HepG2 (cell line): ENCODE data around the gene BCL2L13. TPM values are rescaled to one million over a fixed set of nuclear protein-coding genes. Genes with fewer than 3 reads are reported as not detected.

ENCODE experiments used
- ATAC-seq: fragments of 200-7000 bp; cut with Tn5 transposase; 3 replicates; pipeline ENCODE4 v1.9.1; 2020; ENCODE audit warnings: mild to moderate bottlenecking, moderate library complexity
- BruUV-seq: library from RNA; stranded (reverse); fragments of 400-500 nt; replicated peaks from 2 replicates; lab custom pipeline; 2021; lab: Mats Ljungman, UMichigan
- CTCF ChIA-PET: fragments of 300-600 bp; formaldehyde crosslinking; extraction: SDS; loops from one replicate; lab custom pipeline; 2021; ENCODE audit warnings: low total read pairs, inconsistent platforms, low intra/inter-chr PET ratio; lab: Yijun Ruan, JAX
- POLR2A ChIA-PET: fragments of 350-600 bp; sonication (Branson Sonifier 250); formaldehyde crosslinking; loops from one replicate; lab custom pipeline; 2020; ENCODE audit warnings: antibody characterized with exemption, inconsistent platforms; lab: Yijun Ruan, JAX
- DNase-seq: peaks from one replicate; pipeline ENCODE4 v3.0.0-alpha.2; 2015; ENCODE audit warnings: low spot score
- FAIRE-seq: peaks from 3 replicates; lab custom pipeline; 2011; peaks lifted over from hg19 to GRCh38; lab: Jason Lieb, UNC
- H2AFZ ChIP-seq: one replicate; pipeline ENCODE4 v1.6.1; 2011; ENCODE audit warnings: low read length, inconsistent platforms
- H3K27ac ChIP-seq: fragments of 300-600 bp; 3 replicates; pipeline ENCODE4 v1.8.0; 2011; ENCODE audit warnings: mixed run types, mild to moderate bottlenecking, mixed read lengths, low read length, inconsistent platforms; ENCODE audit not compliant: insufficient read depth; ENCODE audit errors: extremely low read length
- H3K27me3 ChIP-seq, 2 experiments: fragments of 200-600 bp in 1 of 2; 2 replicates in 1 of 2; 3 replicates in 1 of 2; pipeline versions ENCODE4 v1.6.0 to v1.8.0; 2011; ENCODE audit warnings: low read length in 2 of 2, mild to moderate bottlenecking in 2 of 2, moderate library complexity in 2 of 2, inconsistent platforms in 1 of 2; ENCODE audit not compliant: insufficient read depth in 2 of 2, control insufficient read depth in 1 of 2
- H3K36me3 ChIP-seq, 2 experiments: fragments of 200-600 bp in 1 of 2; replicated peaks in 1 of 2; 2 replicates in 1 of 2; 3 replicates in 1 of 2; pipeline versions ENCODE4 v1.5.1 to v1.8.0; 2011; ENCODE audit warnings: low read length in 2 of 2, inconsistent platforms in 1 of 2; ENCODE audit not compliant: insufficient read depth in 2 of 2, control insufficient read depth in 1 of 2
- H3K4me1 ChIP-seq: 2 replicates; pipeline ENCODE4 v1.5.1; 2012; ENCODE audit warnings: low read length, inconsistent platforms; ENCODE audit not compliant: insufficient read depth
- H3K4me2 ChIP-seq: 2 replicates; pipeline ENCODE4 v1.6.0; 2011; ENCODE audit warnings: low read depth, low read length, inconsistent platforms
- H3K4me3 ChIP-seq, 3 experiments: fragments of 200-600 bp in 1 of 3; sonication (generic), shearing (Covaris generic) in 1 of 3; replicated peaks in 1 of 3; 2 replicates each; pipeline ENCODE4 v1.5.1; 2011 to 2016; ENCODE audit warnings: low read length in 3 of 3, inconsistent platforms in 2 of 3, low read depth in 2 of 3, mild to moderate bottlenecking in 2 of 3, control low read depth in 1 of 3, mixed read lengths in 1 of 3; ENCODE audit not compliant: insufficient read depth in 1 of 3
- H3K79me2 ChIP-seq: one replicate; pipeline ENCODE4 v1.6.1; 2011; ENCODE audit warnings: low read length, inconsistent platforms; ENCODE audit not compliant: insufficient read depth
- H3K9ac ChIP-seq: 2 replicates; pipeline ENCODE4 v1.6.0; 2011; ENCODE audit warnings: mild to moderate bottlenecking, low read depth, low read length, inconsistent platforms; ENCODE audit not compliant: insufficient read depth
- H3K9me3 ChIP-seq: 2 replicates; pipeline ENCODE4 v1.5.1; 2012; ENCODE audit warnings: mild to moderate bottlenecking, low read length
- H4K20me1 ChIP-seq: 2 replicates; pipeline ENCODE4 v1.6.0; 2011; ENCODE audit warnings: inconsistent platforms, mild to moderate bottlenecking, low read length, moderate library complexity; ENCODE audit not compliant: insufficient read depth
- GTF3A ChIP-seq: sonication (generic); formaldehyde crosslinking; conservative IDR thresholded peaks from 2 replicates; pipeline ENCODE4 v1.4.0; 2020; ENCODE audit warnings: mild to moderate bottlenecking, missing genetic modification reagents
- HMG20B ChIP-seq: conservative IDR thresholded peaks from 2 replicates; pipeline ENCODE4 v1.6.1; 2016; ENCODE audit warnings: missing genetic modification reagents, missing compliant biosample characterization
- KLF13 ChIP-seq: sonication (generic); formaldehyde crosslinking; IDR thresholded peaks from 2 replicates; pipeline ENCODE4 v1.4.0; 2020; ENCODE audit warnings: mild to moderate bottlenecking, missing genetic modification reagents
- PITX1 ChIP-seq: sonication (generic); formaldehyde crosslinking; IDR thresholded peaks from 2 replicates; pipeline ENCODE4 v1.5.1; 2020; ENCODE audit warnings: mild to moderate bottlenecking, missing genetic modification reagents
- RCOR2 ChIP-seq: IDR thresholded peaks from 2 replicates; pipeline ENCODE4 v1.6.1; 2016; ENCODE audit warnings: missing biosample characterization, missing genetic modification reagents
- RNF2 ChIP-seq: fragments of 450-650 bp; conservative IDR thresholded peaks from 2 replicates; pipeline ENCODE4 v1.6.1; 2016; ENCODE audit warnings: low read depth
- SATB2 ChIP-seq: sonication (generic); formaldehyde crosslinking; IDR thresholded peaks from 2 replicates; pipeline ENCODE4 v1.5.0; 2020; ENCODE audit warnings: missing genetic modification reagents
- SP1 ChIP-seq, 2 experiments: fragments of 450-650 bp in 1 of 2; sonication (generic) in 1 of 2; formaldehyde crosslinking in 1 of 2; IDR thresholded peaks; 2 replicates each; pipeline versions ENCODE4 v1.4.0 to v1.6.1; 2016 to 2020; ENCODE audit warnings: missing genetic modification reagents in 1 of 2
- SPEN ChIP-seq: sonication (generic); formaldehyde crosslinking; IDR thresholded peaks from 2 replicates; pipeline ENCODE4 v1.5.1; 2020; ENCODE audit warnings: low read depth, mild to moderate bottlenecking, missing genetic modification reagents
- TSC22D2 ChIP-seq: sonication (generic); formaldehyde crosslinking; IDR thresholded peaks from 2 replicates; pipeline ENCODE4 v1.5.1; 2020; ENCODE audit warnings: missing genetic modification reagents, mild to moderate bottlenecking, borderline replicate concordance
- ZBTB3 ChIP-seq: sonication (generic); formaldehyde crosslinking; IDR thresholded peaks from 2 replicates; pipeline ENCODE4 v1.4.0; 2020; ENCODE audit warnings: low read depth, mild to moderate bottlenecking, moderate library complexity, missing genetic modification reagents, borderline replicate concordance
- ZEB1 ChIP-seq: IDR thresholded peaks from 2 replicates; pipeline ENCODE4 v1.6.1; 2012; ENCODE audit warnings: mild to moderate bottlenecking, low read depth, inconsistent platforms; ENCODE audit not compliant: insufficient replicate concordance
- ZNF160 ChIP-seq: sonication (generic); formaldehyde crosslinking; IDR thresholded peaks from 2 replicates; pipeline ENCODE4 v1.8.0; 2022; ENCODE audit warnings: mild to moderate bottlenecking, inconsistent platforms, missing genetic modification reagents
- ZNF558 ChIP-seq: sonication (generic); formaldehyde crosslinking; IDR thresholded peaks from 2 replicates; pipeline ENCODE4 v1.9.0; 2022; ENCODE audit warnings: mild to moderate bottlenecking, missing genetic modification reagents, borderline replicate concordance
- ZNF737 ChIP-seq: sonication (generic); formaldehyde crosslinking; IDR thresholded peaks from 2 replicates; pipeline ENCODE4 v1.5.0; 2020; ENCODE audit warnings: missing genetic modification reagents, mild to moderate bottlenecking, borderline replicate concordance
- ZNF891 ChIP-seq: sonication (generic); formaldehyde crosslinking; IDR thresholded peaks from 2 replicates; pipeline ENCODE4 v1.5.0; 2020; ENCODE audit warnings: mild to moderate bottlenecking, missing genetic modification reagents
- WGBS: methylation state at CpG from one replicate; pipeline ENCODE4 v1.1.6; 2017; ENCODE audit warnings: low lambda C conversion rate; 5-methylcytosine and 5-hydroxymethylcytosine counted together
- in situ Hi-C: cut with HindIII; loops from 2 replicates; pipeline ENCODE4 v1.10.0; 2017; ENCODE audit warnings: low pct_unique_long_range_greater_than_20kb; ENCODE audit not compliant: extremely low pct_ligation_motif_present
- intact Hi-C: fragments of 100-400 bp; cut with micrococcal nuclease; formaldehyde crosslinking; loops from one replicate; pipeline ENCODE4 v1.10.0; 2022; ENCODE audit not compliant: unreplicated experiment
- polyA plus RNA-seq, 8 experiments: library from polyadenylated mRNA; depleted of rRNA in 3 of 8; stranded (reverse) in 7 of 8; unstranded in 1 of 8; fragments of >200 nt; fragmentation: Illumina TruSeq in 4 of 8; extraction: Trizol in 4 of 8; gene quantifications; 2 replicates each; pipeline versions ENCODE4 v1.2.1 to v1.2.3, GENCODE V29; 2011 to 2016; ENCODE audit warnings: low read depth in 4 of 8, missing spikeins in 1 of 8, mixed read lengths in 1 of 8; ENCODE audit not compliant: insufficient read depth in 1 of 8
- total RNA-seq, 5 experiments: library from RNA; depleted of rRNA; stranded (reverse); fragments of >200 nt; fragmentation: Illumina TruSeq; extraction: Trizol; gene quantifications; 2 replicates each; pipeline ENCODE4 v1.2.3, GENCODE V29; 2016; ENCODE audit warnings: low read depth in 1 of 5
- TF ChIP-seq, protein P1 (sequence below): sonication (generic); formaldehyde crosslinking; IDR thresholded peaks from 2 replicates; pipeline ENCODE4 v1.5.0; 2020; ENCODE audit warnings: mild to moderate bottlenecking, missing genetic modification reagents, borderline replicate concordance
- TF ChIP-seq, protein P2 (sequence below): sonication (generic); formaldehyde crosslinking; IDR thresholded peaks from 2 replicates; pipeline ENCODE4 v1.4.0; 2020; ENCODE audit warnings: missing genetic modification reagents, borderline replicate concordance

The BCL2L13 gene
- total and polyA plus RNA-seq, 2 of the 13 experiments (the other 11 are each of a cell fraction or from before 2014, with no cell fraction given) = 13.5 to 14.6 TPM

DNA sequence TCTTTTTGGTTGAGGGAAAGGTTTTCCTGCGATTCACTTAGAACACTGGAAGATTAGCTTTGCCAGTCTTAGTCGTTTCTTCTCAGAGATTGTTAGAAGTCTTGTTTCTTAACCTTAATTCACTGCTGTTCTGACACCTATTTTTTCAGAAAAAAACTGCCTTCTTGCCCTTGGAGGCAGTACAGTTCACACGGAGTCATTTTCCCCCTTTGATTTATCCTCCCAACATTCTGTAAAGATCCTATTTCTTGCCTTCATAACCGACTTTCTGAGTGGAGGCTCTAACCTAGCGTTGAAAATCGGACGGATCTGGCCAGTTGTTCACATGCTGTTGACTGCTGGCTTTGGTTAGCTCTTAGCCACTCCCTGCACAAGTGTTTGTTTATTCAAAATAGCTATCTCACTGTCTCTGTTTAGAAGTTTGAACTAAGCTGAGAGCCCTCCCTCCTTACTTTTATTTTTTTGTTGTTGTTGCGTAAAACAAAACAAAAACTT is 737 bp downstream of the BCL2L13 start (continued):
- TF ChIP-seq ZNF160 (CRISPR knock-in tag) (no peak), RNF2 (no peak)
- TF ChIP-seq, protein P1, sequence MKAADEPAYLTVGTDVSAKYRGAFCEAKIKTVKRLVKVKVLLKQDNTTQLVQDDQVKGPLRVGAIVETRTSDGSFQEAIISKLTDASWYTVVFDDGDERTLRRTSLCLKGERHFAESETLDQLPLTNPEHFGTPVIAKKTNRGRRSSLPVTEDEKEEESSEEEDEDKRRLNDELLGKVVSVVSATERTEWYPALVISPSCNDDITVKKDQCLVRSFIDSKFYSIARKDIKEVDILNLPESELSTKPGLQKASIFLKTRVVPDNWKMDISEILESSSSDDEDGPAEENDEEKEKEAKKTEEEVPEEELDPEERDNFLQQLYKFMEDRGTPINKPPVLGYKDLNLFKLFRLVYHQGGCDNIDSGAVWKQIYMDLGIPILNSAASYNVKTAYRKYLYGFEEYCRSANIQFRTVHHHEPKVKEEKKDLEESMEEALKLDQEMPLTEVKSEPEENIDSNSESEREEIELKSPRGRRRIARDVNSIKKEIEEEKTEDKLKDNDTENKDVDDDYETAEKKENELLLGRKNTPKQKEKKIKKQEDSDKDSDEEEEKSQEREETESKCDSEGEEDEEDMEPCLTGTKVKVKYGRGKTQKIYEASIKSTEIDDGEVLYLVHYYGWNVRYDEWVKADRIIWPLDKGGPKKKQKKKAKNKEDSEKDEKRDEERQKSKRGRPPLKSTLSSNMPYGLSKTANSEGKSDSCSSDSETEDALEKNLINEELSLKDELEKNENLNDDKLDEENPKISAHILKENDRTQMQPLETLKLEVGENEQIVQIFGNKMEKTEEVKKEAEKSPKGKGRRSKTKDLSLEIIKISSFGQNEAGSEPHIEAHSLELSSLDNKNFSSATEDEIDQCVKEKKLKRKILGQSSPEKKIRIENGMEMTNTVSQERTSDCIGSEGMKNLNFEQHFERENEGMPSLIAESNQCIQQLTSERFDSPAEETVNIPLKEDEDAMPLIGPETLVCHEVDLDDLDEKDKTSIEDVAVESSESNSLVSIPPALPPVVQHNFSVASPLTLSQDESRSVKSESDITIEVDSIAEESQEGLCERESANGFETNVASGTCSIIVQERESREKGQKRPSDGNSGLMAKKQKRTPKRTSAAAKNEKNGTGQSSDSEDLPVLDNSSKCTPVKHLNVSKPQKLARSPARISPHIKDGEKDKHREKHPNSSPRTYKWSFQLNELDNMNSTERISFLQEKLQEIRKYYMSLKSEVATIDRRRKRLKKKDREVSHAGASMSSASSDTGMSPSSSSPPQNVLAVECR (CRISPR knock-in tag) = no peak
- TF ChIP-seq, all 625 proteins: peak for 12

DNA sequence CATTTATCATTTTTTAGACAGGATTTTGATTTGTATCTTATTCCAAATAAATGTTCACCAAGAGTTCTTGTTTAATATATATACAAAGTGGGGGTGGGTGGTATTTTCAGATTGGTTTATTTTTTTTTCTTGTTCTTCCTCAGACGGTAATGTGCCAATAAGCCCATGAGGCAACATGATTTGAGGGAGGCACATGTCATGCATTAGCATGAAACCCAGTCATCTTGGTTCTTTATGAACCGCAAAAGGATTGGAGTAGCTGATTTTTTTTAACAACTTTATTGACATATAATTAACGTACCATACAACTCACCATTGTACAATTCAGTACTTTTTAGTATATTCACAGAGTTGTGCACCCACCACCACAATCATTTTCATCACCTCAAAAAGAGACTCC is 2.7 kb downstream of the BCL2L13 start:
- ChIA-PET POLR2A (no interaction called here), CTCF (no interaction called here)
- no peak for ATAC-seq
- H3K4me3 ChIP-seq = no peak overlapping the region
- no peaks in the 10 kb centered on the region for H4K20me1 ChIP-seq
- no peak overlapping the region for H3K27ac ChIP-seq
- intact Hi-C loops = no loop called here
- no peak overlapping the region for H2AFZ ChIP-seq
- peaks cover 0 to 3% of the 10 kb centered on the region in 2 experiments; a peak in 1 of 5 replicates for H3K36me3 ChIP-seq
- BruUV-seq = no TSS peak
- DNase-seq = no peak
- peaks cover 19% of the 10 kb centered on the region for H3K4me1 ChIP-seq
- WGBS = 96% methylated on average over 3 of the region's 3 CpGs
- peaks cover 16% of the 10 kb centered on the region for H3K79me2 ChIP-seq
- H3K9me3 ChIP-seq = no peaks in the 10 kb centered on the region
- no peaks in the 10 kb centered on the region; a peak in 1 of 5 replicates for H3K27me3 ChIP-seq
- no peak overlapping the region for H3K9ac ChIP-seq
- FAIRE-seq = no peak
- in situ Hi-C loops = no loop called here
- H3K4me2 ChIP-seq = no peak overlapping the region
- no peak for TF ChIP-seq ZBTB3
- TF ChIP-seq ZEB1 = no peak
- TF ChIP-seq ZNF737 (CRISPR knock-in tag) = no peak
- no peak for TF ChIP-seq ZNF558 (CRISPR knock-in tag)
- no peak for TF ChIP-seq RCOR2 (CRISPR knock-in tag)
- TF ChIP-seq GTF3A (CRISPR knock-in tag) = no peak
- no peak for TF ChIP-seq HMG20B
- TF ChIP-seq ZNF891 (CRISPR knock-in tag) = no peak
- no peak for TF ChIP-seq KLF13
- TF ChIP-seq SATB2 (CRISPR knock-in tag) = no peak
- no peak for TF ChIP-seq SP1 (IDR thresholded peaks at IDR 0.05)
- no peak for TF ChIP-seq SP1 (CRISPR knock-in tag; IDR thresholded peaks at IDR 0.05)
- TF ChIP-seq, protein P2, sequence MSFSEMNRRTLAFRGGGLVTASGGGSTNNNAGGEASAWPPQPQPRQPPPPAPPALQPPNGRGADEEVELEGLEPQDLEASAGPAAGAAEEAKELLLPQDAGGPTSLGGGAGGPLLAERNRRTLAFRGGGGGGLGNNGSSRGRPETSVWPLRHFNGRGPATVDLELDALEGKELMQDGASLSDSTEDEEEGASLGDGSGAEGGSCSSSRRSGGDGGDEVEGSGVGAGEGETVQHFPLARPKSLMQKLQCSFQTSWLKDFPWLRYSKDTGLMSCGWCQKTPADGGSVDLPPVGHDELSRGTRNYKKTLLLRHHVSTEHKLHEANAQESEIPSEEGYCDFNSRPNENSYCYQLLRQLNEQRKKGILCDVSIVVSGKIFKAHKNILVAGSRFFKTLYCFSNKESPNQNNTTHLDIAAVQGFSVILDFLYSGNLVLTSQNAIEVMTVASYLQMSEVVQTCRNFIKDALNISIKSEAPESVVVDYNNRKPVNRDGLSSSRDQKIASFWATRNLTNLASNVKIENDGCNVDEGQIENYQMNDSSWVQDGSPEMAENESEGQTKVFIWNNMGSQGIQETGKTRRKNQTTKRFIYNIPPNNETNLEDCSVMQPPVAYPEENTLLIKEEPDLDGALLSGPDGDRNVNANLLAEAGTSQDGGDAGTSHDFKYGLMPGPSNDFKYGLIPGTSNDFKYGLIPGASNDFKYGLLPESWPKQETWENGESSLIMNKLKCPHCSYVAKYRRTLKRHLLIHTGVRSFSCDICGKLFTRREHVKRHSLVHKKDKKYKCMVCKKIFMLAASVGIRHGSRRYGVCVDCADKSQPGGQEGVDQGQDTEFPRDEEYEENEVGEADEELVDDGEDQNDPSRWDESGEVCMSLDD = no peak
- TF ChIP-seq PITX1 (CRISPR knock-in tag) = no peak
- no peak for TF ChIP-seq SPEN (CRISPR knock-in tag)
- TF ChIP-seq TSC22D2 (CRISPR knock-in tag) = no peak
